ENCODE data around the gene TM2D3. TPM values are rescaled to one million over a fixed set of nuclear protein-coding genes. Genes with fewer than 3 reads are reported as not detected.

Gene TM2D3
- 49.3 to 51.9 TPM (median 51.2 TPM) in 3 replicates for total RNA-seq

GRCh38 chr15:101652098-101652785, at the start of gene TM2D3:
TM2D3 (minus strand) TSS chr15:101652381; CDS start chr15:101652361, 20 bp downstream.
- Mint-ChIP-seq H3K4me3 (peak within 1 kb of the TSS; percentile 86), H3K27me3 (ENCODE audit: low read depth) (no peaks in the 10 kb centered on the region), H3K9me3 (no peaks in the 10 kb centered on the region), H3K36me3 (peaks cover 6% of the 10 kb centered on the region), H3K4me1 (peaks cover 12% of the 10 kb centered on the region), H3K27ac (peak within 1 kb of the TSS; percentile 92)
- peak; percentile 82 for TF ChIP-seq CTCF (IDR thresholded peaks at IDR 0.05; ENCODE audit: unreplicated experiment)
- peak; percentile 91 to 97 for DNase-seq (ENCODE audit: low spot score in 2 of 2, unreplicated experiment in 2 of 2)

- H3K36me3 Mint-ChIP-seq, result peaks cover 66% of the 10 kb centered on the region
Observed at GRCh38 chr15:101698314-101698713, 46.1 kb upstream of the TM2D3 start.

GRCh38 chr15:101697488-101697887, 45.3 kb upstream of the TM2D3 start:
- H3K27me3 Mint-ChIP-seq (ENCODE audit: low read depth), result no peaks in the 10 kb centered on the region
- H3K27ac Mint-ChIP-seq, result no peak overlapping the region
- no peak for DNase-seq (ENCODE audit: low spot score in 2 of 2, unreplicated experiment in 2 of 2)
- TF ChIP-seq CTCF (IDR thresholded peaks at IDR 0.05; ENCODE audit: unreplicated experiment), result no peak
- no peak overlapping the region for H3K4me3 Mint-ChIP-seq
- peaks cover 65% of the 10 kb centered on the region for H3K36me3 Mint-ChIP-seq
- H3K9me3 Mint-ChIP-seq, result peaks cover 4% of the 10 kb centered on the region
- H3K4me1 Mint-ChIP-seq, result peaks cover 3% of the 10 kb centered on the region

More at GRCh38 chr15:101698314-101698713, 46.1 kb upstream of the TM2D3 start:
- H3K4me1 Mint-ChIP-seq, result peaks cover 5% of the 10 kb centered on the region
- no peak overlapping the region for H3K27ac Mint-ChIP-seq
- H3K27me3 Mint-ChIP-seq (ENCODE audit: low read depth), result no peaks in the 10 kb centered on the region
- H3K9me3 Mint-ChIP-seq, result peaks cover 4% of the 10 kb centered on the region
- no peak overlapping the region for H3K4me3 Mint-ChIP-seq
- TF ChIP-seq CTCF (IDR thresholded peaks at IDR 0.05; ENCODE audit: unreplicated experiment), result no peak
- DNase-seq (ENCODE audit: low spot score in 2 of 2, unreplicated experiment in 2 of 2), result no peak

- TF ChIP-seq CTCF (IDR thresholded peaks at IDR 0.05; ENCODE audit: unreplicated experiment), result no peak
- DNase-seq (ENCODE audit: low spot score in 2 of 2, unreplicated experiment in 2 of 2), result no peak
- H3K4me3 Mint-ChIP-seq, result no peak overlapping the region
- peaks cover 62% of the 10 kb centered on the region for H3K36me3 Mint-ChIP-seq
- no peak overlapping the region for H3K27ac Mint-ChIP-seq
- peaks cover 4% of the 10 kb centered on the region for H3K9me3 Mint-ChIP-seq
- H3K4me1 Mint-ChIP-seq, result peaks cover 2% of the 10 kb centered on the region
- no peaks in the 10 kb centered on the region for H3K27me3 Mint-ChIP-seq (ENCODE audit: low read depth)
Observed at GRCh38 chr15:101696829-101697228, 44.6 kb upstream of the TM2D3 start.

- DNase-seq (ENCODE audit: low spot score in 2 of 2, unreplicated experiment in 2 of 2), result no peak
- H3K27ac Mint-ChIP-seq, result no peak overlapping the region
Observed at GRCh38 chr15:101694261-101694660, 42.1 kb upstream of the TM2D3 start.

More at GRCh38 chr15:101694261-101694660, 42.1 kb upstream of the TM2D3 start:
- Mint-ChIP-seq H3K4me3 (no peak overlapping the region), H3K27me3 (ENCODE audit: low read depth) (no peaks in the 10 kb centered on the region), H3K36me3 (peaks cover 51% of the 10 kb centered on the region), H3K9me3 (peaks cover 4% of the 10 kb centered on the region), H3K4me1 (peaks cover 2% of the 10 kb centered on the region)
- no peak for TF ChIP-seq CTCF (IDR thresholded peaks at IDR 0.05; ENCODE audit: unreplicated experiment)
